Endothelial cell of umbilical vein (primary cell): ENCODE data around the gene DDX25. TPM values are rescaled to one million over a fixed set of nuclear protein-coding genes. Genes with fewer than 3 reads are reported as not detected.

Experiments used
- BruUV-seq: library from RNA; stranded (reverse); fragments of 400-500 nt; replicated peaks from 2 replicates; lab custom pipeline; 2021; lab: Mats Ljungman, UMichigan
- CTCF ChIA-PET: fragments of 300-600, 350-600 bp; sonication (Branson Sonifier 250); formaldehyde crosslinking; loops from one replicate; lab custom pipeline; 2021; ENCODE audit warnings: antibody characterized with exemption, inconsistent platforms; lab: Charles Lee
- POLR2A ChIA-PET: fragments of 300-600, 350-600 bp; sonication (Branson Sonifier 250); formaldehyde crosslinking; loops from one replicate; lab custom pipeline; 2021; ENCODE audit warnings: antibody characterized with exemption, inconsistent platforms; lab: Charles Lee
- DNase-seq: peaks from one replicate; pipeline ENCODE4 v3.0.0-alpha.2; 2011; ENCODE audit warnings: low read depth, low spot score
- FAIRE-seq: peaks from 2 replicates; lab custom pipeline; 2011; peaks lifted over from hg19 to GRCh38; lab: Jason Lieb, UNC
- H2AFZ ChIP-seq: 2 replicates; pipeline ENCODE4 v1.6.0; 2012; ENCODE audit warnings: low read depth, low read length, control low read depth, inconsistent platforms
- H3K27ac ChIP-seq: 2 replicates; pipeline ENCODE4 v1.5.1; 2011; ENCODE audit warnings: low read depth, mild to moderate bottlenecking, control low read depth, low read length, moderate library complexity; ENCODE audit not compliant: insufficient read depth
- H3K27me3 ChIP-seq, 2 experiments: 2 replicates each; pipeline versions ENCODE4 v1.6.0 to v1.6.1; 2011; ENCODE audit warnings: low read length in 2 of 2, mixed read lengths in 1 of 2; ENCODE audit not compliant: control insufficient read depth in 2 of 2, insufficient read depth in 2 of 2
- H3K36me3 ChIP-seq, 2 experiments: 2 replicates in 1 of 2; 3 replicates in 1 of 2; pipeline ENCODE4 v1.5.1; 2011; ENCODE audit warnings: low read length in 2 of 2, mild to moderate bottlenecking in 1 of 2, moderate library complexity in 1 of 2; ENCODE audit not compliant: control insufficient read depth in 2 of 2, insufficient read depth in 2 of 2; ENCODE audit errors: extremely low read depth in 1 of 2
- H3K4me1 ChIP-seq: 3 replicates; pipeline ENCODE4 v1.5.1; 2011; ENCODE audit warnings: mild to moderate bottlenecking, low read length; ENCODE audit not compliant: control insufficient read depth, insufficient read depth; ENCODE audit errors: extremely low read depth
- H3K4me2 ChIP-seq: 2 replicates; pipeline ENCODE4 v1.6.1; 2011; ENCODE audit warnings: low read length, control low read depth, mixed read lengths; ENCODE audit not compliant: insufficient read depth
- H3K4me3 ChIP-seq, 3 experiments: fragments of 200-600 bp in 1 of 3; sonication (generic), shearing (Covaris generic) in 1 of 3; replicated peaks in 1 of 3; 2 replicates each; pipeline ENCODE4 v1.5.1; 2011 to 2016; ENCODE audit warnings: control low read depth in 3 of 3, low read length in 3 of 3, mild to moderate bottlenecking in 2 of 3, inconsistent platforms in 1 of 3, low read depth in 1 of 3, moderate library complexity in 1 of 3; ENCODE audit not compliant: insufficient read depth in 1 of 3
- H3K79me2 ChIP-seq: 2 replicates; pipeline ENCODE4 v1.6.0; 2012; ENCODE audit warnings: low read length, inconsistent platforms; ENCODE audit not compliant: control insufficient read depth, insufficient read depth
- H3K9ac ChIP-seq: replicated peaks from 2 replicates; pipeline ENCODE3; 2011; ENCODE audit warnings: low read length, control low read depth; ENCODE audit not compliant: insufficient read depth; ENCODE audit errors: extremely low read depth
- H3K9me1 ChIP-seq: replicated peaks from 3 replicates; pipeline ENCODE4 v1.6.0; 2011; ENCODE audit warnings: mild to moderate bottlenecking, low read length; ENCODE audit not compliant: control insufficient read depth, insufficient read depth; ENCODE audit errors: extremely low read depth
- H3K9me3 ChIP-seq: replicated peaks from 2 replicates; pipeline ENCODE4 v1.5.1; 2012; ENCODE audit warnings: low read length, inconsistent platforms; ENCODE audit not compliant: control insufficient read depth, insufficient read depth
- H4K20me1 ChIP-seq: replicated peaks from 2 replicates; pipeline ENCODE3; 2011; ENCODE audit warnings: mild to moderate bottlenecking, low read length; ENCODE audit not compliant: control insufficient read depth, insufficient read depth; ENCODE audit errors: extremely low read depth
- CTCF ChIP-seq, 2 donors: IDR thresholded peaks; 1 replicate in 1 of 2; 2 replicates in 1 of 2; pipeline ENCODE4 v1.5.1; 2011; ENCODE audit warnings: low read length in 2 of 2, mild to moderate bottlenecking in 2 of 2, moderate library complexity in 2 of 2, control low read depth in 1 of 2, inconsistent platforms in 1 of 2, low read depth in 1 of 2; ENCODE audit not compliant: insufficient read depth in 1 of 2; ENCODE audit errors: extremely low read depth in 1 of 2
- EZH2 ChIP-seq: IDR thresholded peaks from 2 replicates; pipeline ENCODE4 v1.6.1; 2012; ENCODE audit warnings: borderline replicate concordance, low read depth, mild to moderate bottlenecking, moderate library complexity, low read length, inconsistent platforms; ENCODE audit not compliant: severe bottlenecking
- FOS ChIP-seq: IDR thresholded peaks from 2 replicates; pipeline ENCODE4 v1.6.1; 2011; ENCODE audit warnings: mild to moderate bottlenecking, low read length, moderate library complexity, borderline replicate concordance; ENCODE audit not compliant: insufficient read depth
- GATA2 ChIP-seq: IDR thresholded peaks from 2 replicates; pipeline ENCODE4 v1.7.0; 2011; ENCODE audit warnings: low read depth, mild to moderate bottlenecking, moderate library complexity, mixed read lengths, low read length; ENCODE audit not compliant: insufficient read length, insufficient read depth
- JUN ChIP-seq: IDR thresholded peaks from 2 replicates; pipeline ENCODE4 v1.6.1; 2011; ENCODE audit warnings: borderline replicate concordance, low read depth; ENCODE audit not compliant: insufficient read length, insufficient read depth
- MAX ChIP-seq: IDR thresholded peaks from 2 replicates; pipeline ENCODE4 v1.6.1; 2011; ENCODE audit not compliant: insufficient read depth, insufficient read length
- MYC ChIP-seq: IDR thresholded peaks from one replicate; pipeline ENCODE4 v1.6.1; 2011; ENCODE audit warnings: mild to moderate bottlenecking, low read depth, low read length
- POLR2A ChIP-seq: IDR thresholded peaks from 2 replicates; pipeline ENCODE4 v1.6.1; 2012; ENCODE audit warnings: low read depth, mild to moderate bottlenecking, control low read depth, low read length
- POLR2AphosphoS5 ChIP-seq: IDR thresholded peaks from 2 replicates; pipeline ENCODE4 v1.6.1; 2012; ENCODE audit warnings: low read depth, mild to moderate bottlenecking, control low read depth, low read length, moderate library complexity; ENCODE audit not compliant: insufficient read depth
- dilution Hi-C: fragments of 300-500 bp; cut with MboI; formaldehyde crosslinking; loops from one replicate; pipeline ENCODE4 v1.15.0; 2019; ENCODE audit warnings: low sequenced_read_pairs; ENCODE audit not compliant: extremely low pct_ligation_motif_present
- intact Hi-C: fragments of 100-400 bp; cut with micrococcal nuclease; formaldehyde crosslinking; loops from one replicate; pipeline ENCODE4 v1.10.0; 2022
- polyA plus RNA-seq, 4 experiments: library from polyadenylated mRNA; depleted of rRNA in 3 of 4; stranded (reverse) in 3 of 4; unstranded in 1 of 4; fragments of >200 nt; gene quantifications; 2 replicates each; pipeline versions ENCODE4 v1.2.1 to v1.2.3, GENCODE V29; 2011 to 2012; ENCODE audit warnings: missing spikeins in 1 of 4
- total RNA-seq: library from RNA; stranded (reverse); gene quantifications from 2 replicates; pipeline ENCODE4 v1.2.3, GENCODE V29; 2021

Gene DDX25
- total and polyA plus RNA-seq, 2 donors (not counting 3 experiments of a cell fraction or from before 2014, with no cell fraction given), result not detected

- no peak overlapping the region for H3K9ac ChIP-seq
- BruUV-seq, result no TSS peak
- no peaks in the 10 kb centered on the region for H4K20me1 ChIP-seq
- intact Hi-C loops (no loop called here), dilution Hi-C loops (no loop called here)
- CTCF ChIA-PET, result interaction anchor here (0.9 kb wide), 1 partner anchor 259 kb away, joined by 3 read pairs; no protein-coding TSS in a partner anchor
- no peak for TF ChIP-seq POLR2AphosphoS5
- no peak overlapping the region for H3K4me2 ChIP-seq
- no peaks in the 10 kb centered on the region for H3K79me2 ChIP-seq
- H3K27ac ChIP-seq, result no peak overlapping the region
- peaks cover 0 to 2% of the 10 kb centered on the region in 2 experiments for H3K27me3 ChIP-seq
- H3K4me1 ChIP-seq, result no peaks in the 10 kb centered on the region
- DNase-seq (no peak), FAIRE-seq (no peak)
- H3K36me3 ChIP-seq, result no peaks in the 10 kb centered on the region
- H3K4me3 ChIP-seq, result no peak overlapping the region
- no peaks in the 10 kb centered on the region for H3K9me1 ChIP-seq
- POLR2A ChIA-PET, result no interaction called here
- H2AFZ ChIP-seq, result no peak overlapping the region
- no peaks in the 10 kb centered on the region for H3K9me3 ChIP-seq
Observed at GRCh38 chr11:125934473-125934872, 30.2 kb downstream of the DDX25 start.

- Histone ChIP-seq H3K9me1 (no peaks in the 10 kb centered on the region), H3K27ac (no peak overlapping the region), H3K9ac (no peak overlapping the region), H3K4me3 (no peak overlapping the region), H3K79me2 (no peaks in the 10 kb centered on the region), H3K36me3 (no peaks in the 10 kb centered on the region), H3K9me3 (no peaks in the 10 kb centered on the region), H3K4me2 (no peak overlapping the region), H2AFZ (no peak overlapping the region), H3K4me1 (no peaks in the 10 kb centered on the region), H3K27me3 (peaks cover 0 to 2% of the 10 kb centered on the region in 2 experiments), H4K20me1 (no peaks in the 10 kb centered on the region)
- FAIRE-seq, result no peak
- no peak for DNase-seq
- intact Hi-C loops, result no loop called here
- BruUV-seq, result no TSS peak
- POLR2A ChIA-PET, result no interaction called here
- TF ChIP-seq JUN (no peak), POLR2AphosphoS5 (no peak), EZH2 (no peak), POLR2A (no peak), MAX (no peak), FOS (no peak), MYC (no peak), CTCF (IDR thresholded peaks at IDR 0.05; ENCODE audit: extremely low read depth in 1 of 2, insufficient read depth in 1 of 2, low read depth in 1 of 2, low read length in 2 of 2) (no peak), GATA2 (no peak)
- dilution Hi-C loops, result no loop called here
- CTCF ChIA-PET, result no interaction called here
Observed at GRCh38 chr11:125935056-125935455, 30.7 kb downstream of the DDX25 start.
